ENCODE results near the gene SEBOX. TPM values are rescaled to one million over a fixed set of nuclear protein-coding genes. Genes with fewer than 3 reads are reported as not detected.

The SEBOX gene
- total and polyA plus RNA-seq, 4 donors: not detected

DNA sequence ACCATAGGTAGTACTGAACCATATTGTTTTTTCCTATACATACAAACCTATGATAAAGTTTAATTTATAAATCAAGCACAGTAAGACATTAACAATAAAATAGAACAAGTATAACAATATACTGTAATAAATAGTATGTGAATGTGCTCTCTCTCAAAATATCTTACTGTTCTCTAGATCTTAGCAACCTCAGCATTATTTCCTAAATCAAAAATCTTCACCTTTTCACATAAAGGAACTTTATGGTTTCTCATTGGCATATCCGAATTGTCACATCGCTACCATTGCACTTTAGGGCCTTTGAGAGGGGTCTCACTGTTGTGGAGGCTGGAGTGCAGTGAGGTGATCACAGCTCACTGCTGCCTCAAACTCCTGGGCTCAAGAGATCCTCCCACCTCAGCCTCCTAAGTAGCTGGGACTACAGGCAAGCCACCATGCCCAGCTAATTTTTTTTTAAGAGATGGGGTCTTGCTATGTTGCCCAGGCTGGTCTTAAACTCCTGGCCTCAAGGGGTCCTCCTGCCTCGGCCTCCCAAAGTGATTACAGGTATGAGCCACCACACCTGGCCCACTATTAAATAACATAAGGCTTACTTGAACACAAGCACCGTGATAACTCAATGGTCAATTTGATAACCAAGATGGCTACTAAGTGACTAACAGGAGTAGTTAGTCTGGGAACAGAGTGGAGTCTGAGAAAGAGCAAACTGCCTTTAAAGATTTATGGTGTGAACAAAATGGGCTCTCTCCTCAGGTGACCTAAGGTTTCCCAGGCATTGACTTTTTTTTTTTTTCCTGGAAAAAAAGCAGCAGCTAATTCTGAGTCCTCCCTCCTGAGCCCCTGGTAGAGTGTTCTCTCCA is 48.9 kb downstream of the SEBOX start:
- DNase-seq (no peak), ATAC-seq (ENCODE audit: insufficient read depth, low FRiP score) (no peak)
- TF ChIP-seq, protein P1, sequence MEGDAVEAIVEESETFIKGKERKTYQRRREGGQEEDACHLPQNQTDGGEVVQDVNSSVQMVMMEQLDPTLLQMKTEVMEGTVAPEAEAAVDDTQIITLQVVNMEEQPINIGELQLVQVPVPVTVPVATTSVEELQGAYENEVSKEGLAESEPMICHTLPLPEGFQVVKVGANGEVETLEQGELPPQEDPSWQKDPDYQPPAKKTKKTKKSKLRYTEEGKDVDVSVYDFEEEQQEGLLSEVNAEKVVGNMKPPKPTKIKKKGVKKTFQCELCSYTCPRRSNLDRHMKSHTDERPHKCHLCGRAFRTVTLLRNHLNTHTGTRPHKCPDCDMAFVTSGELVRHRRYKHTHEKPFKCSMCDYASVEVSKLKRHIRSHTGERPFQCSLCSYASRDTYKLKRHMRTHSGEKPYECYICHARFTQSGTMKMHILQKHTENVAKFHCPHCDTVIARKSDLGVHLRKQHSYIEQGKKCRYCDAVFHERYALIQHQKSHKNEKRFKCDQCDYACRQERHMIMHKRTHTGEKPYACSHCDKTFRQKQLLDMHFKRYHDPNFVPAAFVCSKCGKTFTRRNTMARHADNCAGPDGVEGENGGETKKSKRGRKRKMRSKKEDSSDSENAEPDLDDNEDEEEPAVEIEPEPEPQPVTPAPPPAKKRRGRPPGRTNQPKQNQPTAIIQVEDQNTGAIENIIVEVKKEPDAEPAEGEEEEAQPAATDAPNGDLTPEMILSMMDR (IDR thresholded peaks at IDR 0.05; ENCODE audit: control extremely low read depth, extremely low read depth): no peak
- Histone ChIP-seq H3K27me3 (ENCODE audit: control insufficient read depth in 3 of 3, insufficient read depth in 3 of 3, low read length in 2 of 3) (peaks cover 0 to 3% (median 3%) of the 10 kb centered on the region in 3 donors), H3K4me3 (no peak overlapping the region), H3K27ac (ENCODE audit: low read depth in 1 of 2, low read length in 1 of 2) (no peak overlapping the region), H3K9ac (ENCODE audit: insufficient read depth in 1 of 2, low read length in 2 of 2) (no peak overlapping the region), H3K36me3 (ENCODE audit: control insufficient read depth in 4 of 4, insufficient read depth in 4 of 4, low read length in 4 of 4) (no peaks in the 10 kb centered on the region), H3K4me1 (ENCODE audit: control insufficient read depth in 5 of 5, insufficient read depth in 5 of 5, low read length in 5 of 5) (peaks cover 0 to 20% (median 9%) of the 10 kb centered on the region in 5 donors), H3K9me3 (ENCODE audit: control insufficient read depth in 4 of 4, insufficient read depth in 3 of 4, low read length in 3 of 4) (no peaks in the 10 kb centered on the region)
- 95 to 98% methylated on average over 4 of the region's 4 CpGs for WGBS, 2 donors

DNA sequence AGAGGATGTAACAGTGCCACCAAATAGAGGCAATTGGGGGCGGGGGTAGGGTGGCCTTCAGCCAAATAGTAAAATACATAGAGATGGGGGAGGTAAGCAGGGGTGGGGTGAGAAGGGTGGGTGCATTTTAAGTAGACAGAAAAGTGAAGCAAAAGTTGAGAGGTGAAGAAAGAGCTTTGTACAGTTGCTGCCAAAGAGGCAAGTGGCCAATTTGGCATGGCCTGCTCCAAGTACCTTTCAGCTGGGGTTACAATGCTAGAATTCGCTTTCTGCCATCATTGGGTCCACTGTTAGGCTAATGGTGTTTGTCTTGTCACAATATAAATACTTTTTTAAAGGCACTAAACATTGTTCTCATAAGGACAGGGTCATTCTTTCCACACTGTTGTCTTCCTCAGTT is 51.2 kb downstream of the SEBOX start:
- no peak overlapping the region for H3K9ac ChIP-seq (ENCODE audit: insufficient read depth in 1 of 2, low read length in 2 of 2)
- peaks cover 0 to 9% (median 4%) of the 10 kb centered on the region in 5 donors for H3K4me1 ChIP-seq (ENCODE audit: control insufficient read depth in 5 of 5, insufficient read depth in 5 of 5, low read length in 5 of 5)
- no peak overlapping the region for H3K4me3 ChIP-seq
- H3K9me3 ChIP-seq (ENCODE audit: control insufficient read depth in 4 of 4, insufficient read depth in 3 of 4, low read length in 3 of 4): no peaks in the 10 kb centered on the region
- H3K27ac ChIP-seq (ENCODE audit: low read depth in 1 of 2, low read length in 1 of 2): no peak overlapping the region
- 86 to 98% methylated on average over 2 of the region's 2 CpGs for WGBS, 2 donors
- DNase-seq: no peak
- no peaks in the 10 kb centered on the region for H3K36me3 ChIP-seq (ENCODE audit: control insufficient read depth in 4 of 4, insufficient read depth in 4 of 4, low read length in 4 of 4)
- no peak for ATAC-seq (ENCODE audit: insufficient read depth, low FRiP score)
- H3K27me3 ChIP-seq (ENCODE audit: control insufficient read depth in 3 of 3, insufficient read depth in 3 of 3, low read length in 2 of 3): peaks cover 0 to 3% (median 3%) of the 10 kb centered on the region in 3 donors
- TF ChIP-seq, protein P1 (IDR thresholded peaks at IDR 0.05; ENCODE audit: control extremely low read depth, extremely low read depth): no peak

Other genes starting within 250 kb of the SEBOX start
- gene TMEM97, start 46.0 kb downstream of the SEBOX start, total RNA-seq: 10 to 100 TPM; 23.5 to 62.6 TPM
- gene TMEM97, start 46.0 kb downstream of the SEBOX start, polyA plus RNA-seq: 10 to 100 TPM; 35.3 to 42.2 TPM
- gene IFT20, start 29.7 kb downstream of the SEBOX start, total RNA-seq: 10 to 100 TPM; 29.5 to 36.0 TPM
- 10 to 100 TPM; 35.6 to 74.1 TPM for gene IFT20, start 29.7 kb downstream of the SEBOX start, polyA plus RNA-seq
- gene TNFAIP1, start 29.4 kb downstream of the SEBOX start, total RNA-seq: 10 to 100 TPM; 35.0 to 59.6 TPM
- gene TNFAIP1, start 29.4 kb downstream of the SEBOX start, polyA plus RNA-seq: 10 to 100 TPM; 17.7 to 36.9 TPM
- 10 to 100 TPM; 38.7 to 82.6 TPM for gene POLDIP2, start 7.7 kb downstream of the SEBOX start, total RNA-seq
- gene POLDIP2, start 7.7 kb downstream of the SEBOX start, polyA plus RNA-seq: 10 to 100 TPM; 43.6 to 80.9 TPM
- gene VTN, start 5.1 kb upstream of the SEBOX start, total RNA-seq: 1 to 10 TPM in 1 of 2 donors, under 1 TPM in 1; 0.40 to 2.5 TPM
- gene VTN, start 5.1 kb upstream of the SEBOX start, polyA plus RNA-seq: 1 to 10 TPM; 1.3 to 1.9 TPM
- 10 to 100 TPM in 1 of 2 donors, 1 to 10 TPM in 1; 9.3 to 24.6 TPM for gene SARM1, start 6.5 kb upstream of the SEBOX start, total RNA-seq
- gene SARM1, start 6.5 kb upstream of the SEBOX start, polyA plus RNA-seq: 10 to 100 TPM in 1 of 2 donors, 1 to 10 TPM in 1; 9.6 to 10.1 TPM
- 10 to 100 TPM in 1 of 2 donors, 1 to 10 TPM in 1; 4.6 to 23.8 TPM for gene SLC46A1, start 41.0 kb upstream of the SEBOX start, total RNA-seq
- gene SLC46A1, start 41.0 kb upstream of the SEBOX start, polyA plus RNA-seq: 10 to 100 TPM in 1 of 2 donors, 1 to 10 TPM in 1; 8.6 to 10.2 TPM
- under 1 TPM in 1 of 2 donors, not detected in 1; 0.15 TPM for gene SLC13A2, start 108.4 kb upstream of the SEBOX start, total RNA-seq
- gene SLC13A2, start 108.4 kb upstream of the SEBOX start, polyA plus RNA-seq: under 1 TPM; 0.02 to 0.06 TPM
- under 1 TPM in 1 of 2 donors, not detected in 1; 0.25 TPM for gene FOXN1, start 141.1 kb upstream of the SEBOX start, total RNA-seq
- gene FOXN1, start 141.1 kb upstream of the SEBOX start, polyA plus RNA-seq: under 1 TPM; 0.13 to 0.18 TPM
- gene UNC119, start 187.4 kb upstream of the SEBOX start, total RNA-seq: 10 to 100 TPM; 29.2 to 34.2 TPM
- 10 to 100 TPM; 19.0 to 40.0 TPM for gene UNC119, start 187.4 kb upstream of the SEBOX start, polyA plus RNA-seq
- gene PIGS, start 206.3 kb upstream of the SEBOX start, total RNA-seq: 10 to 100 TPM; 43.2 to 71.3 TPM
- 10 to 100 TPM in 1 of 2 donors, 1 to 10 TPM in 1; 10.0 to 71.9 TPM for gene PIGS, start 206.3 kb upstream of the SEBOX start, polyA plus RNA-seq
- gene ALDOC, start 211.7 kb upstream of the SEBOX start, total RNA-seq: 10 to 100 TPM; 21.0 to 40.3 TPM
- gene ALDOC, start 211.7 kb upstream of the SEBOX start, polyA plus RNA-seq: 10 to 100 TPM; 15.5 to 52.5 TPM
- 10 to 100 TPM; 10.5 to 15.0 TPM for gene SPAG5, start 233.8 kb upstream of the SEBOX start, total RNA-seq
- gene SPAG5, start 233.8 kb upstream of the SEBOX start, polyA plus RNA-seq: 1 to 10 TPM; 6.3 to 9.9 TPM
- gene RSKR, start 249.0 kb upstream of the SEBOX start, total RNA-seq: 10 to 100 TPM; 12.2 to 14.3 TPM
- 1 to 10 TPM; 3.9 to 5.5 TPM for gene RSKR, start 249.0 kb upstream of the SEBOX start, polyA plus RNA-seq

All from lung (tissue), 12 donors.